Measurements from ENCODE around the gene MTX3. TPM values are rescaled to one million over a fixed set of nuclear protein-coding genes. Genes with fewer than 3 reads are reported as not detected.

Gene MTX3
- total and polyA plus RNA-seq, 2 donors (not counting 3 experiments of a cell fraction or from before 2014, with no cell fraction given) = 2.9 to 8.3 TPM

GRCh38 chr5:80026841-80027240 lies 35.8 kb upstream of the MTX3 start:
- no peak overlapping the region for H3K4me3 ChIP-seq (replicated peaks in 1 of 3; ENCODE audit: insufficient read depth in 1 of 3, low read depth in 1 of 3, low read length in 3 of 3)
- dilution Hi-C loops (cut with MboI; ENCODE audit: extremely low pct_ligation_motif_present, low sequenced_read_pairs) (no loop called here), intact Hi-C loops (cut with micrococcal nuclease) (no loop called here)
- ChIA-PET CTCF (no interaction called here), POLR2A (no interaction called here)
- FAIRE-seq (no peak), DNase-seq (ENCODE audit: low read depth, low spot score) (no peak)
- no peak overlapping the region for H3K4me2 ChIP-seq (ENCODE audit: insufficient read depth, low read length)
- no peak overlapping the region for H3K9ac ChIP-seq (replicated peaks; ENCODE audit: extremely low read depth, insufficient read depth, low read length)
- H2AFZ ChIP-seq (ENCODE audit: low read depth, low read length) = no peak overlapping the region
- TF ChIP-seq MAX (IDR thresholded peaks at IDR 0.05; ENCODE audit: insufficient read depth, insufficient read length) = no peak
- TF ChIP-seq GATA2 (IDR thresholded peaks at IDR 0.05; ENCODE audit: insufficient read depth, insufficient read length, low read depth, low read length) = no peak
- TF ChIP-seq CTCF (IDR thresholded peaks at IDR 0.05; ENCODE audit: extremely low read depth in 1 of 2, insufficient read depth in 1 of 2, low read depth in 1 of 2, low read length in 2 of 2) = no peak
- no peak for TF ChIP-seq POLR2A (IDR thresholded peaks at IDR 0.05; ENCODE audit: low read depth, low read length)
- no peak for TF ChIP-seq POLR2AphosphoS5 (IDR thresholded peaks at IDR 0.05; ENCODE audit: insufficient read depth, low read depth, low read length)
- no peak for TF ChIP-seq EZH2 (IDR thresholded peaks at IDR 0.05; ENCODE audit: borderline replicate concordance, low read depth, low read length, severe bottlenecking)
- no peak for TF ChIP-seq FOS (IDR thresholded peaks at IDR 0.05; ENCODE audit: borderline replicate concordance, insufficient read depth, low read length)
- TF ChIP-seq MYC (IDR thresholded peaks at IDR 0.05; ENCODE audit: low read depth, low read length) = no peak
- TF ChIP-seq JUN (IDR thresholded peaks at IDR 0.05; ENCODE audit: borderline replicate concordance, insufficient read depth, insufficient read length, low read depth) = no peak
- H3K9me1 ChIP-seq (replicated peaks; ENCODE audit: control insufficient read depth, extremely low read depth, insufficient read depth, low read length) = no peaks in the 10 kb centered on the region
- H3K36me3 ChIP-seq (ENCODE audit: control insufficient read depth in 2 of 2, extremely low read depth in 1 of 2, insufficient read depth in 2 of 2, low read length in 2 of 2) = no peaks in the 10 kb centered on the region
- no peaks in the 10 kb centered on the region for H3K9me3 ChIP-seq (replicated peaks; ENCODE audit: control insufficient read depth, insufficient read depth, low read length)
- H4K20me1 ChIP-seq (replicated peaks; ENCODE audit: control insufficient read depth, extremely low read depth, insufficient read depth, low read length) = no peaks in the 10 kb centered on the region
- no peak overlapping the region for H3K27ac ChIP-seq (ENCODE audit: insufficient read depth, low read depth, low read length)
- peaks cover 6 to 7% of the 10 kb centered on the region in 2 experiments for H3K27me3 ChIP-seq (ENCODE audit: control insufficient read depth in 2 of 2, insufficient read depth in 2 of 2, low read length in 2 of 2)
- H3K4me1 ChIP-seq (ENCODE audit: control insufficient read depth, extremely low read depth, insufficient read depth, low read length) = no peaks in the 10 kb centered on the region
- no peaks in the 10 kb centered on the region for H3K79me2 ChIP-seq (ENCODE audit: control insufficient read depth, insufficient read depth, low read length)
- BruUV-seq (replicated peaks) = no TSS peak
